ENCODE measurements around the gene DNMBP. TPM values are rescaled to one million over a fixed set of nuclear protein-coding genes. Genes with fewer than 3 reads are reported as not detected.

The DNMBP gene
- total and polyA plus RNA-seq, 2 donors (not counting 3 experiments of a cell fraction or from before 2014, with no cell fraction given): 32.0 to 53.4 TPM

GRCh38 chr10:99912041-99912440 lies 97.7 kb downstream of the DNMBP start:
- Histone ChIP-seq H3K27ac (ENCODE audit: insufficient read depth, low read depth, low read length) (peak overlapping the region; percentile 5), H3K36me3 (ENCODE audit: control insufficient read depth in 2 of 2, extremely low read depth in 1 of 2, insufficient read depth in 2 of 2, low read length in 2 of 2) (peaks cover 15 to 16% of the 10 kb centered on the region in 2 experiments), H3K4me1 (ENCODE audit: control insufficient read depth, extremely low read depth, insufficient read depth, low read length) (peaks cover 30% of the 10 kb centered on the region), H3K79me2 (ENCODE audit: control insufficient read depth, insufficient read depth, low read length) (peaks cover 90% of the 10 kb centered on the region), H3K9me3 (replicated peaks; ENCODE audit: control insufficient read depth, insufficient read depth, low read length) (no peaks in the 10 kb centered on the region), H2AFZ (ENCODE audit: low read depth, low read length) (no peak overlapping the region), H3K4me2 (ENCODE audit: insufficient read depth, low read length) (no peak overlapping the region), H3K9me1 (replicated peaks; ENCODE audit: control insufficient read depth, extremely low read depth, insufficient read depth, low read length) (no peaks in the 10 kb centered on the region), H3K9ac (replicated peaks; ENCODE audit: extremely low read depth, insufficient read depth, low read length) (no peak overlapping the region), H3K27me3 (ENCODE audit: control insufficient read depth in 2 of 2, insufficient read depth in 2 of 2, low read length in 2 of 2) (no peaks in the 10 kb centered on the region), H4K20me1 (replicated peaks; ENCODE audit: control insufficient read depth, extremely low read depth, insufficient read depth, low read length) (no peaks in the 10 kb centered on the region), H3K4me3 (replicated peaks in 1 of 3; ENCODE audit: insufficient read depth in 1 of 3, low read depth in 1 of 3, low read length in 3 of 3) (no peak overlapping the region)
- intact Hi-C loops (cut with micrococcal nuclease) (no loop called here), dilution Hi-C loops (cut with MboI; ENCODE audit: extremely low pct_ligation_motif_present, low sequenced_read_pairs) (no loop called here)
- BruUV-seq (replicated peaks): no TSS peak
- FAIRE-seq: no peak
- POLR2A ChIA-PET: interaction anchor here (0.6 kb wide), 1 partner anchor 31 kb away, joined by 5 read pairs; no protein-coding TSS in a partner anchor
- no peak for DNase-seq (ENCODE audit: low read depth, low spot score)
- CTCF ChIA-PET: interaction anchor here (1.3 to 1.9 kb wide), 3 partner anchors 15 to 133 kb away, joined by 4 to 9 read pairs (median 7); partner anchors contain the start of gene DNMBP
- TF ChIP-seq JUN (IDR thresholded peaks at IDR 0.05; ENCODE audit: borderline replicate concordance, insufficient read depth, insufficient read length, low read depth) (no peak), CTCF (IDR thresholded peaks at IDR 0.05; ENCODE audit: extremely low read depth in 1 of 2, insufficient read depth in 1 of 2, low read depth in 1 of 2, low read length in 2 of 2) (no peak), EZH2 (IDR thresholded peaks at IDR 0.05; ENCODE audit: borderline replicate concordance, low read depth, low read length, severe bottlenecking) (no peak), FOS (IDR thresholded peaks at IDR 0.05; ENCODE audit: borderline replicate concordance, insufficient read depth, low read length) (no peak), MYC (IDR thresholded peaks at IDR 0.05; ENCODE audit: low read depth, low read length) (no peak), GATA2 (IDR thresholded peaks at IDR 0.05; ENCODE audit: insufficient read depth, insufficient read length, low read depth, low read length) (no peak), MAX (IDR thresholded peaks at IDR 0.05; ENCODE audit: insufficient read depth, insufficient read length) (no peak), POLR2AphosphoS5 (IDR thresholded peaks at IDR 0.05; ENCODE audit: insufficient read depth, low read depth, low read length) (no peak), POLR2A (IDR thresholded peaks at IDR 0.05; ENCODE audit: low read depth, low read length) (no peak)

Measured in endothelial cell of umbilical vein (primary cell).